Left renal pelvis (tissue), 4 donors: ENCODE measurements around the gene WWC2. TPM values are rescaled to one million over a fixed set of nuclear protein-coding genes. Genes with fewer than 3 reads are reported as not detected.

Experiments used
- DNase-seq, 4 donors: peaks; one replicate each; pipeline ENCODE4 v3.0.0-alpha.2; 2013; ENCODE audit warnings: low read depth in 4 of 4, low spot score in 3 of 4
- polyA plus RNA-seq, 4 donors: library from polyadenylated mRNA; unstranded; fragments of 120-200 nt; gene quantifications; one replicate each; pipeline ENCODE4 v1.2.1, GENCODE V29; 2013; ENCODE audit not compliant: insufficient read length in 4 of 4

WWC2 gene
- polyA plus RNA-seq, 4 donors: 40.0 to 60.5 (median 59.1) TPM

DNA sequence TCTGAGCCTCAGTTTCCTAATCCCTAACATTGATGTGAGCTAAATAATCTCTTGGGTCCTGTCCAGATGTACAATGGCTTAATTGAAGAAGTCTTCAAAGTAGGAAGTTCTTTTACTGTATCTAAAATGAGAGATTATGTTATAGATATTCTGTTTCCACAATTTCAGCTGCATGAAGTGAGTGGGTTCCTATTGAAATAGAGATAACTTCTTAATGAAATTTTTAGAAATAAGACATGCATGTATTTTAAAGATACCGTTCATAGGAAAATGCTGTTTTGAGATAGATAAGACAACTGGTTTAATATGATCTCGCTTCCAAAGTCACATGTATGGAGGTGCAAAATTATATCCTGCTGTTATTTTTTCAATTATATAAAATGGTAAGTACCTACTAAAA is 149.1 kb downstream of the WWC2 start:
- no peak for DNase-seq

GRCh38 chr4:183249854-183250253 is 150.8 kb downstream of the WWC2 start:
- no peak for DNase-seq

- no peak for DNase-seq
Measured at GRCh38 chr4:183250831-183251230, 151.8 kb downstream of the WWC2 start.

DNA sequence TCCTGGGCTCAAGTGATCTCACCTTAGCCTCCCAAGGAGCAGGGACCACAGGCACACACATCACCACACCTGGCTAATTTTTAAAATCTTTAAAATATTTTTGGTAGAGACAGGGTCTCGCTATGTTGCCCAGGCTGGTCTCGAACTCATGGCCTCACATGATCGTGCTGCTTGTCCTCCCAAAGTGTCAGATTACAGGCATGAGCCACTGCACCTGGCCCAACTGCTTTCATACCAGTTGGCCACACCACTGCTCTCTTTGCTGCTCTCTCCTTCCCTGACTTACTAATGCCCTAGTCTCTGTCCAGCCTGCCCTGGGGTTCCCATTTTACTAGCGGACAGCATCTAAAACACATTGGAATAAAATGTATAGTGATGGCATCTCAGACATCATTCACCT is 153.9 kb downstream of the WWC2 start:
- DNase-seq: no peak

DNA sequence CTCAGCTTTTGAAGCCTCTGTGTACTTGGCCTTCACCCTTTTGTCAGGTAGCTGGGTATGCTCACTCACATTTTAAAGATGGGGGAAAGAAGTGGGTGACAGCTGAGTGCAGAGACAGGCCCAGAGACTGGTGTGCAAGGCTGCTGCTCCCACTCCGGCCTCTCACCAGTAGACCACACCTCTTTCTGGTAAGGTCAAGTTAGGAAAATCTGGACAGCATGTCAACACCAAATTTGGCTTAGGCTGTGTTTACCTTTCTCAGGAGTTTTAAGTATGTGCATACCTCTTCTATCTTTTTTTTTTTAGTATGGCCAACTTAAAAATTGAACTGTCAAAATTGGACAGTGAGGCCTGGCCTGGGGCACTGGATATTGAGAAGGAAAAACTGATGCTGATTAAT is 154.4 kb downstream of the WWC2 start:
- no peak for DNase-seq

DNA sequence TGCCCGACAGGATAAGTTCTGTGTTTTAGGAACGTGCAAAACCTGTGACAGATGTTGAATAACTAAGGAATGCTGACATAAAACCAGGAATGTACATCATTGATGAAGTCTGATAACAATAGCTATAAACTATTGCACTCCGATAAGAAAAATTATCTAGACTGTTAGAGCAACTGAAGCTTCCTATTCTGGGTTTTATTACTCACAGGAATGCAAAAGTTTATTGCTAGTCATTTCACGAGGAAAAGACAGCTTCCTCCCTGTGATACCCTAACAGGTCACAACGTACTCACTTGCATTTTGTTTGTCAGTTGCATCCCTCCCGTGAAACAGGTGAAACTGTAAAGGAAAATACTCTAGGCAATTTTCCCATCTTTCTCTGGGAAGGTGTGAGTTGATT is 155.1 kb downstream of the WWC2 start:
- DNase-seq: no peak

DNA sequence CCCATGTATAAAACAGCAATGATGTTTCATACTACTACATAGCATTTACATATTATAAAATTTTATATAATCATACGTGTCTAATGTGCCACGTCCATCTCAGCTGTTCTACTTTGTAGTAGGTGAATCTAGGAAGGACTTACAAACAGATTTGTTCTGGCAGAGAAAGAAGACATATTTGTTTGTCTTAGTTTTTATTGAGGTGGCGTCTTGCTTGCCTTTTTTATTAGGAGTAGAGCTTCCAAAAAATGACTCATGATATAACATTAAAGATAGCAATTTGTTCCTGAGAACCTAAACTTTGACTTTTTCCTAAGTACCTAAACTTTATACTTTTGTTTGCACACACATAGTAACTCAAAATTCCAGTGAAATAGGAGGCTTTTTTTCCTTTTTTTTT is 156.4 kb downstream of the WWC2 start:
- DNase-seq: no peak

- no peak for DNase-seq
Measured at GRCh38 chr4:183256343-183256742, 157.3 kb downstream of the WWC2 start.

DNA sequence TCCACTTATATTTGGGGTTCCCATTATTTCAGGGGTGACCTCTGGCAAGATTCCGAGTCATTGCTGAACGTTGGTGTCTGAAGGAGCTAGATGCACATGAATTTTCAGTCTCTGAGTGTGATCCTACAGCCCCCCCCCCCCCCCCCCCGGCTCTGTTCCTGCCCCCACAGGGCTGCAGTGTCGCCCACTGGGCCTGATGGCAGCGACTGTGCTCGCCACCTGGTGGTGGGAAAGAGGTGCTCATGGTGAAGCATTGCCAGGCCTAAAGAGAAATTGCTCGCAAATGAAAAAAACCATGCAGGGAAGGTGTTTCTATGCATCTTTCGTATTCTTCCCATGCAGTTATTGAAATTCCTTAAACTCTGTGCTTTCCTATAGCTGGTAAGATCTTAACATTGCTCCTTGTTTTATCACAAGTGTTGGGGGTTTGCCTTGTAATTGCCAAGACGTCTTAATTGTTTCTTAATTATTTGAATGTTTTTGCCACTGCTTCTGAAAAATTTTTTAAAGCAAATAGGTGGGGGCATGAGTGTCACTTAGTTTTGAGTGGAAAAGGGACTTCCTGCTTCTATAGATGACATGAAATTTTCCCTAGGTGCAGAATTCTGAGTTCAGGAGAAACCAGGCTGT is 157.8 kb downstream of the WWC2 start:
- DNase-seq: no peak

GRCh38 chr4:183257808-183258207 is 158.8 kb downstream of the WWC2 start:
- no peak for DNase-seq

GRCh38 chr4:183260491-183261151 is 161.6 kb downstream of the WWC2 start:
- no peak for DNase-seq

DNA sequence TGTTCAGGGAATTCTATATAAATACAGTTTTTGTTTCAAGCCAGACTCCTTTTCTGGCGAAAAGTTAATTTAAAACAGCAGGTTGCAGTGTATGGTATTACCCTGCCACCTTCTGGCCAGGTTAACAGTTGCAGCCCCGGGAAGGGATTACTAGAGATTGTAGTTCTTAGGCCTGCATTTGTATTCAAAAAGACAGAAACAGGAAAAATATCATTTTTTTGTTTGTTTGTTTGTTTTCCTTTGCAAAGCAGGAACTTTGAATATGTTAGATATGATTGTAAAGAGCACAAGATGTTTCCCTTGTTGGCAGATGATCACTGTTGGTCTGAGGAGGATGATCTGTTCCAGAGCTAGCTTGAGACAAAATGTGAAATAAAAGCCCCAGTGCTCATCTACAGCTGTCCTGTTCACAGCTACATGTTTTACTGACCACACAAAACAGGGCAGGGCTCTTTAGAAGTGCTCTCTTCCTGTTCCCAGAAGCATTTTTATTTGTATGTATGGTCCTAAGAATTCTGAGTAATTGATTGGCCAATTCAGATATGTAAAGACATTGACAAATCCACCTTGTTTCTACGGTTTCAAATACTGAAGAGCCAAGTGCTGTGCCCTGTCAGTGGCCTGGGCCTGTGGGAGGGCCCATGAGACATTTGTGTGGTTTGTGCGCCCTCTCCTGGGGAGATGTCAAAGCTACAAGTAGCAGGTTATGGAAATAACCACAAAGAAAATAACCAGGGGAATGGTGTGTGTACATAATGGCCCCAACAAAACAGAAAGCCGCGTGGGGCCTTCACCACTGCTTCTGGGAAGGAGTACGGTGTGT is 163.1 kb downstream of the WWC2 start:
- DNase-seq: peak in 1 of 4 donors; percentile 61

GRCh38 chr4:183262776-183263100 is 163.7 kb downstream of the WWC2 start:
- DNase-seq: no peak

GRCh38 chr4:183263787-183264386 is 164.8 kb downstream of the WWC2 start:
- DNase-seq: no peak

DNA sequence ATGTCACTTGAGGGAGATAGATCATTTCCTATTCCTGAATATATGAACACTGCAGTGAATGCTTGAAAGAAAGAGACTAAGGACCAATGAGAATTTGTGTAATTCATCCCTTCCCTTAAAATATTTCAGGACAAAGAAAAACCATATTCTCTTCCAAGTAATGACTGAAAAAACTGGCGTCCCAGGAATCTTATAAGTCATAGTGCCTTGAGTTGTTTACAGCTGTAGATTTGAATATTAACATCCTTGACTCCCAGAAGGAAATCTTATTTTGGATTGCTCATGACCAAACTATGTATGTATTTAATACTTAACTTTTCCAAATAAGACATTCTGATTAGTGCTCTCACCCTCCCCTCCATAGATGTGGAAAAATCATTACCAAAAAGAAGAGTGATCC is 165.6 kb downstream of the WWC2 start:
- no peak for DNase-seq

- no peak for DNase-seq
Measured at GRCh38 chr4:183266371-183266770, 167.3 kb downstream of the WWC2 start.

DNA sequence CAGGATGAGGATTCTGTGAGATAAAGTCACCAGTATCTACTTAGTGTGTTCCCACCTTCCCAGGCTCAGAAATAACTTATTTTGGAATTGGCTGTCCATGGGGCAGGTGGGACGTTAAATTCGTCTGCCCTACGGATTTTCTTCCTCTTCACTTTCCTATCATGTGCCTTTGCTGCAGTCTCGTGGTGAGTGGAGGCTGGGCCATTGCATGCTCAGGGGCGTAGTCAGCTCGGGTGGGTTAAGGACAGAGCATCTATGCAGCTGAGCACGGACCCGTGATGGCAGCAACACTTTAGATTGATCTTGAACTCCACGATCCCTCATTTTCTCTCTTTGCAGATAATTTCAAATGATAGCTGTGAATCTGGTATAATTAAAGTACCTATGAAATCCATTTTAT is 169.5 kb downstream of the WWC2 start:
- no peak for DNase-seq

DNA sequence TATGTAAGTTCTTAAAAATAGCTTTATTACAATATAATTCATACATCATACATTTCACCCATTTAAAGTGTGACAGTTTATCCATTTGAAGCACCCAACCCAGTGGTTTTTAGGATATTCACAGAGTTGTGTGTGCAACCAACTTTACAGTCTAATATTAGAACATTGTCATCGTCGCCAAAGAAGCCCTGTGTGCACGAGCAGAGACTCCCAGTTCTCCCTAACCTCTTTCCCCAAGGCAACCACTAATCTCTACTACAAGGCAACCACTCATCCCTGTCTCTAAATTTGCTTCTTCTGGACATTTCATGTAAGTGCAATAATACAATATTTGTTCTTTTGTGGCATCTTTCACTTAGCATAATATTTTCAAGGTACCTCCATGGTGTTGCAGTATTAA is 173.3 kb downstream of the WWC2 start:
- no peak for DNase-seq

DNA sequence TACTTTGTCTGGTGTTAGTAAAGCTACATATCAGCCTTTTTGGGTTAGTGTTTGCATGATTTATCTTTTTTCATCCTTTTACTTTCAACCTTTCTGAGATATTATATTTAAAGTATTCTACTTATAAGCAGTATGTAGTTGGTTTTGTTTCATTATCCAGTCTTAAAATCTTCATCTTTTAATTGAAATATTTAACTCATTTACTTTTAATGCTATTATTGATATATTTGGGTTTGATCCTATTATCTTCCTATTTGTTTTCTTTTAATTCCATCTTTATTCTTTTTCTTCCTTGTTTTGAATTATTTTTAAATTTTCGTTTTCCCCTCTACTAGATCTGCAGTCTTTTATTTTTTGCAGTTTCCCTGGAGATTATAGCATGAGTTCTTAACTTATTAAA is 177.0 kb downstream of the WWC2 start:
- no peak for DNase-seq

- peak in 2 of 4 donors; percentile 33 to 47 for DNase-seq
Measured at GRCh38 chr4:183284258-183284785, 185.3 kb downstream of the WWC2 start.

DNA sequence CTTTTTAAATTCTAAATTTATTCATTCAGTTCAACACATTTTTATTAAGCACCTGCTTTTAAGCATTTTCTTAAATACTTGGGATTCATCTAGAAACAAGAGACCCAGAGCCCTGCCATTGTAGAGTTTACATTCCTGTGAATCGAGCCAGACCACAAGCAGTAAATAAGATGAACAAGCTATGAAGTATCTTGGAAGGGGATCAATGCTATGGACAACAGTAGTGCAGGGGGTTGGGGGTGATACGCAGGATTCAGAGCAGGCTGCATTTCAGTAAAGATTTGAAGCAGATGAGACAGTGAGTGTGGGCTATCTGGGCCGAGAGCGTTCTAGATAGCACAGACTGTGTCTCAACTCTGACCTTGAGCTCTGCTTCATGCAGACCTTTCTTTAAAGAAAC is 185.9 kb downstream of the WWC2 start:
- DNase-seq: no peak
